Left renal cortex interstitium (tissue), 4 donors: ENCODE data around the gene LDLRAD4. TPM values are rescaled to one million over a fixed set of nuclear protein-coding genes. Genes with fewer than 3 reads are reported as not detected.

Experiments
- DNase-seq, 4 donors: peaks; one replicate each; pipeline ENCODE4 v3.0.0-alpha.2; 2013; ENCODE audit warnings: low read depth in 4 of 4, low spot score in 2 of 4, missing footprints in 1 of 4
- polyA plus RNA-seq, 4 donors: library from polyadenylated mRNA; unstranded; fragments of 120-200 nt; gene quantifications; one replicate each; pipeline ENCODE4 v1.2.1, GENCODE V29; 2013; ENCODE audit not compliant: insufficient read length in 4 of 4

Gene LDLRAD4
- polyA plus RNA-seq, 4 donors: 10.3 to 12.7 (median 12.3) TPM

- no peak for DNase-seq
These were observed 19.4 kb upstream of the LDLRAD4 start for GRCh38 chr18:13199169-13199568.

- no peak for DNase-seq
These were observed 17.3 kb upstream of the LDLRAD4 start for GRCh38 chr18:13201292-13201691.

GRCh38 chr18:13202571-13202970 is 16.0 kb upstream of the LDLRAD4 start:
- DNase-seq: no peak

- no peak for DNase-seq
These were observed 12.3 kb upstream of the LDLRAD4 start for GRCh38 chr18:13206301-13206700.

- DNase-seq: no peak
These were observed 11.3 kb upstream of the LDLRAD4 start for GRCh38 chr18:13207294-13207693.

GRCh38 chr18:13211534-13211933 is 7.0 kb upstream of the LDLRAD4 start:
- DNase-seq: no peak

- no peak for DNase-seq
These were observed 5.3 kb upstream of the LDLRAD4 start for GRCh38 chr18:13213036-13213795.

GRCh38 chr18:13214609-13215008 is 4.0 kb upstream of the LDLRAD4 start:
- no peak for DNase-seq

- DNase-seq: peak in 2 of 4 donors; percentile 51 to 61
These were observed 2.4 kb upstream of the LDLRAD4 start for GRCh38 chr18:13216092-13216582.

- peak in 1 of 4 donors; percentile 48 for DNase-seq
These were observed 1.7 kb upstream of the LDLRAD4 start for GRCh38 chr18:13216711-13217465.

GRCh38 chr18:13217466-13217961 is 1.0 kb upstream of the LDLRAD4 start:
- DNase-seq: peak in 2 of 4 donors; percentile 29 to 34

- DNase-seq: peak in 2 of 4 donors; percentile 12 to 31
These were observed 591 bp upstream of the LDLRAD4 start for GRCh38 chr18:13217971-13218367.

- no peak for DNase-seq
These were observed 437 bp downstream of the LDLRAD4 start for GRCh38 chr18:13218997-13219396.

- no peak for DNase-seq
These were observed 1.1 kb downstream of the LDLRAD4 start for GRCh38 chr18:13219593-13220159.

- no peak for DNase-seq
These were observed 1.9 kb downstream of the LDLRAD4 start for GRCh38 chr18:13220361-13220991.

- peak in 2 of 4 donors; percentile 62 to 66 for DNase-seq
These were observed 3.6 kb downstream of the LDLRAD4 start for GRCh38 chr18:13221869-13222855.

- DNase-seq: peak in 1 of 4 donors; percentile 12
These were observed 4.3 kb downstream of the LDLRAD4 start for GRCh38 chr18:13222856-13223281.

GRCh38 chr18:13223311-13224143 is 5.0 kb downstream of the LDLRAD4 start:
- no peak for DNase-seq

- no peak for DNase-seq
These were observed 6.7 kb downstream of the LDLRAD4 start for GRCh38 chr18:13225261-13225660.
